Transverse colon (tissue), 4 donors: ENCODE data around the gene POLK.

Source experiments
- EP300 ChIP-seq: sonication (generic); formaldehyde crosslinking; IDR thresholded peaks from one replicate; pipeline ENCODE4 v1.6.1; 2017; ENCODE audit warnings: antibody characterized with exemption, low read depth
- POLR2A ChIP-seq: fragments of 450-650 bp; IDR thresholded peaks from one replicate; pipeline ENCODE4 v1.6.1; 2016; ENCODE audit warnings: antibody characterized with exemption, mild to moderate bottlenecking, moderate library complexity
- POLR2AphosphoS5 ChIP-seq, 3 donors: sonication (generic); formaldehyde crosslinking; IDR thresholded peaks; one replicate each; pipeline ENCODE4 v1.6.1; 2016; ENCODE audit warnings: antibody characterized with exemption in 3 of 3
- TF ChIP-seq, protein P1 (sequence below), 5 experiments: fragments of 200-600 bp in 3 of 5; fragments of 450-650 bp in 2 of 5; sonication (generic) in 3 of 5; IDR thresholded peaks; 1 replicate in 2 of 5; 2 replicates in 3 of 5; pipeline ENCODE4 v1.5.1; 2016 to 2017; ENCODE audit warnings: antibody characterized with exemption in 5 of 5, inconsistent platforms in 3 of 5, mild to moderate bottlenecking in 2 of 5, moderate library complexity in 1 of 5

DNA sequence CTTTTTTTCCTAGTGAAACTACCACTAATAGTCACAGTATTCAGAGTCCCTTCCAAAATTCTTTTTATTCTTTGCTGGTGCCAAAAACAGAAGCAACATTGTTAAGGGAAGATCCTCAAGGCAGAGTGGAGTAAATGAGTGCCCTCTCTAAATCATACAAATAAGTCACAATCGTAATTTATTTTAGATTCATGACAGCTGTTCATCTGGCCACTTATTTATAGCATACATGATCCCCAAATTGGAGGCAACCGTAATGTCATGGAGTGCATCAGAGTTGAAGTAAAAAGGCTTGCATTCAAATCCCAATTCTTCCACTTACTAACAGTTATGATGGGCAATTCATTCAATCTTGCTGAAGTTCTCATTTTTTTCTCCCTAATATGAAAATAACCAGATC lies 33.4 kb downstream of the POLK start:
- TF ChIP-seq POLR2A (no peak), EP300 (no peak), POLR2AphosphoS5 (IDR thresholded peaks at IDR 0.05) (no peak)
- TF ChIP-seq, protein P1, sequence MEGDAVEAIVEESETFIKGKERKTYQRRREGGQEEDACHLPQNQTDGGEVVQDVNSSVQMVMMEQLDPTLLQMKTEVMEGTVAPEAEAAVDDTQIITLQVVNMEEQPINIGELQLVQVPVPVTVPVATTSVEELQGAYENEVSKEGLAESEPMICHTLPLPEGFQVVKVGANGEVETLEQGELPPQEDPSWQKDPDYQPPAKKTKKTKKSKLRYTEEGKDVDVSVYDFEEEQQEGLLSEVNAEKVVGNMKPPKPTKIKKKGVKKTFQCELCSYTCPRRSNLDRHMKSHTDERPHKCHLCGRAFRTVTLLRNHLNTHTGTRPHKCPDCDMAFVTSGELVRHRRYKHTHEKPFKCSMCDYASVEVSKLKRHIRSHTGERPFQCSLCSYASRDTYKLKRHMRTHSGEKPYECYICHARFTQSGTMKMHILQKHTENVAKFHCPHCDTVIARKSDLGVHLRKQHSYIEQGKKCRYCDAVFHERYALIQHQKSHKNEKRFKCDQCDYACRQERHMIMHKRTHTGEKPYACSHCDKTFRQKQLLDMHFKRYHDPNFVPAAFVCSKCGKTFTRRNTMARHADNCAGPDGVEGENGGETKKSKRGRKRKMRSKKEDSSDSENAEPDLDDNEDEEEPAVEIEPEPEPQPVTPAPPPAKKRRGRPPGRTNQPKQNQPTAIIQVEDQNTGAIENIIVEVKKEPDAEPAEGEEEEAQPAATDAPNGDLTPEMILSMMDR (IDR thresholded peaks at IDR 0.05) = no peak
